Thyroid gland (tissue), 4 donors: Measurements from ENCODE around the gene DOK3. TPM values are rescaled to one million over a fixed set of nuclear protein-coding genes. Genes with fewer than 3 reads are reported as not detected.
A peak's percentile ranks its signal among the peaks of the same experiment; 100 is the strongest.

ENCODE experiments used
- DNase-seq, 2 donors: peaks; one replicate each; pipeline ENCODE4 v3.0.0-alpha.2; 2019
- H3K27ac ChIP-seq, 3 donors: fragments of 200-600 bp; sonication (generic); 1 replicate in 2 of 3; 2 replicates in 1 of 3; pipeline ENCODE4 v1.5.1; 2016 to 2019; ENCODE audit warnings: mild to moderate bottlenecking in 1 of 3, moderate library complexity in 1 of 3
- H3K27me3 ChIP-seq: fragments of 200-600 bp; sonication (generic); one replicate; pipeline ENCODE4 v1.5.1; 2019
- H3K36me3 ChIP-seq, 2 donors: fragments of 200-600 bp; sonication (generic); one replicate each; pipeline ENCODE4 v1.5.1; 2016 to 2019
- H3K4me1 ChIP-seq, 2 donors: fragments of 200-600 bp; sonication (generic); one replicate each; pipeline ENCODE4 v1.5.1; 2017 to 2019
- H3K4me3 ChIP-seq, 3 donors: fragments of 200-600 bp; sonication (generic); replicated peaks in 1 of 3; 1 replicate in 2 of 3; 2 replicates in 1 of 3; pipeline ENCODE4 v1.5.1; 2016; ENCODE audit warnings: mild to moderate bottlenecking in 1 of 3
- H3K9me3 ChIP-seq: fragments of 200-600 bp; sonication (generic); one replicate; pipeline ENCODE4 v1.5.1; 2017
- CTCF ChIP-seq, 6 experiments: fragments of 200-600 bp in 3 of 6; fragments of 450-650 bp in 3 of 6; sonication (generic) in 3 of 6; IDR thresholded peaks; one replicate each; pipeline ENCODE4 v1.5.1; 2016 to 2019; ENCODE audit warnings: antibody characterized with exemption in 6 of 6, mild to moderate bottlenecking in 2 of 6, inconsistent platforms in 1 of 6, moderate library complexity in 1 of 6
- POLR2A ChIP-seq, 2 donors: fragments of 450-650 bp; IDR thresholded peaks; one replicate each; pipeline ENCODE4 v1.6.1; 2017; ENCODE audit warnings: antibody characterized with exemption in 2 of 2, mild to moderate bottlenecking in 2 of 2, moderate library complexity in 1 of 2
- whole genome bisulfite sequencing, 2 donors: methylation state at CpG; one replicate each; pipeline ENCODE4 v1.1.5; 2017; 5-methylcytosine and 5-hydroxymethylcytosine counted together
- intact Hi-C: fragments of 100-400 bp; cut with DNase I; formaldehyde crosslinking; loops from one replicate; pipeline ENCODE4 v1.15.1; 2023
- total RNA-seq, 4 donors: library from RNA; depleted of rRNA; stranded (reverse); fragments of >200 nt; gene quantifications; one replicate each; pipeline ENCODE4 v1.2.3, GENCODE V29; 2016

DOK3 gene
- total RNA-seq, 4 donors from 2014 or later, result 2.0 to 5.9 (median 3.5) TPM

- 27 to 42% methylated on average over 3 of the region's 3 CpGs for WGBS, 2 donors
- Histone ChIP-seq H3K9me3 (no peaks in the 10 kb centered on the region), H3K27me3 (no peaks in the 10 kb centered on the region), H3K27ac (peak overlapping the region; percentile 48 to 62 (median 53)), H3K4me1 (peaks cover 6 to 18% of the 10 kb centered on the region in 2 donors), H3K36me3 (peaks cover 13 to 41% of the 10 kb centered on the region in 2 donors), H3K4me3 (no peak overlapping the region)
- intact Hi-C loops, result no loop called here
- DNase-seq, result peak; percentile 91
- TF ChIP-seq POLR2A (IDR thresholded peaks at IDR 0.05) (no peak), CTCF (IDR thresholded peaks at IDR 0.05) (peak in 3 of 6 experiments; percentile 14 to 33 (median 22))
These were observed 21.0 kb upstream of the DOK3 start for GRCh38 chr5:177530638-177531037.

GRCh38 chr5:177529247-177530203 lies 19.9 kb upstream of the DOK3 start:
- 91 to 95% methylated on average over 12 of the region's 12 CpGs for WGBS, 2 donors
- intact Hi-C loops, result loop anchor here (10.0 kb wide), 1 partner anchor 65 kb away; the partner anchor contains the start of gene TMED9
- H3K27ac ChIP-seq, result peak overlapping the region in 1 of 3 donors; percentile 5
- no peaks in the 10 kb centered on the region for H3K9me3 ChIP-seq
- H3K4me1 ChIP-seq, result peaks cover 6 to 18% of the 10 kb centered on the region in 2 donors
- TF ChIP-seq CTCF (IDR thresholded peaks at IDR 0.05), result no peak
- no peak for TF ChIP-seq POLR2A (IDR thresholded peaks at IDR 0.05)
- peaks cover 20 to 49% of the 10 kb centered on the region in 2 donors for H3K36me3 ChIP-seq
- no peak overlapping the region for H3K4me3 ChIP-seq
- no peak for DNase-seq
- no peaks in the 10 kb centered on the region for H3K27me3 ChIP-seq

- 88 to 93% methylated on average over 10 of the region's 10 CpGs for WGBS, 2 donors
- Histone ChIP-seq H3K4me3 (no peak overlapping the region), H3K4me1 (peaks cover 6 to 18% of the 10 kb centered on the region in 2 donors), H3K27ac (no peak overlapping the region), H3K27me3 (no peaks in the 10 kb centered on the region), H3K9me3 (no peaks in the 10 kb centered on the region), H3K36me3 (peaks cover 29 to 58% of the 10 kb centered on the region in 2 donors)
- TF ChIP-seq POLR2A (IDR thresholded peaks at IDR 0.05) (no peak), CTCF (IDR thresholded peaks at IDR 0.05) (no peak)
- intact Hi-C loops, result loop anchor here (10.0 kb wide), 1 partner anchor 66 kb away; the partner anchor contains the start of gene TMED9
- no peak for DNase-seq
These were observed 19.0 kb upstream of the DOK3 start for GRCh38 chr5:177528631-177529030.

GRCh38 chr5:177527595-177527994 lies 18.0 kb upstream of the DOK3 start:
- H3K27ac ChIP-seq, result no peak overlapping the region
- DNase-seq, result no peak
- 96 to 97% methylated on average over 8 of the region's 8 CpGs for WGBS, 2 donors
- no peak overlapping the region for H3K4me3 ChIP-seq
- intact Hi-C loops, result loop anchor here (10.0 kb wide), 1 partner anchor 67 kb away; the partner anchor contains the start of gene TMED9
- H3K36me3 ChIP-seq, result peaks cover 33 to 55% of the 10 kb centered on the region in 2 donors
- TF ChIP-seq CTCF (IDR thresholded peaks at IDR 0.05) (no peak), POLR2A (IDR thresholded peaks at IDR 0.05) (no peak)
- H3K4me1 ChIP-seq, result peaks cover 6 to 18% of the 10 kb centered on the region in 2 donors
- no peaks in the 10 kb centered on the region for H3K27me3 ChIP-seq
- no peaks in the 10 kb centered on the region for H3K9me3 ChIP-seq

- TF ChIP-seq POLR2A (IDR thresholded peaks at IDR 0.05) (no peak), CTCF (IDR thresholded peaks at IDR 0.05) (no peak)
- H3K4me3 ChIP-seq, result no peak overlapping the region
- peaks cover 35 to 53% of the 10 kb centered on the region in 2 donors for H3K36me3 ChIP-seq
- H3K9me3 ChIP-seq, result no peaks in the 10 kb centered on the region
- 87 to 91% methylated on average over 6 of the region's 6 CpGs for WGBS, 2 donors
- no peak for DNase-seq
- no peaks in the 10 kb centered on the region for H3K27me3 ChIP-seq
- peaks cover 6 to 18% of the 10 kb centered on the region in 2 donors for H3K4me1 ChIP-seq
- no peak overlapping the region for H3K27ac ChIP-seq
- intact Hi-C loops, result loop anchor here (10.0 kb wide), 1 partner anchor 68 kb away; the partner anchor contains the start of gene TMED9
These were observed 17.2 kb upstream of the DOK3 start for GRCh38 chr5:177526791-177527190.
